GM18909 (cell line): ENCODE measurements around the gene NFATC2.

ENCODE experiments used
- ATAC-seq: cut with Tn5 transposase; IDR thresholded peaks from one replicate; pipeline ENCODE4 v1.9.1; 2021; ENCODE audit warnings: mild to moderate bottlenecking; ENCODE audit not compliant: unreplicated experiment, poor library complexity

Gene NFATC2

DNA sequence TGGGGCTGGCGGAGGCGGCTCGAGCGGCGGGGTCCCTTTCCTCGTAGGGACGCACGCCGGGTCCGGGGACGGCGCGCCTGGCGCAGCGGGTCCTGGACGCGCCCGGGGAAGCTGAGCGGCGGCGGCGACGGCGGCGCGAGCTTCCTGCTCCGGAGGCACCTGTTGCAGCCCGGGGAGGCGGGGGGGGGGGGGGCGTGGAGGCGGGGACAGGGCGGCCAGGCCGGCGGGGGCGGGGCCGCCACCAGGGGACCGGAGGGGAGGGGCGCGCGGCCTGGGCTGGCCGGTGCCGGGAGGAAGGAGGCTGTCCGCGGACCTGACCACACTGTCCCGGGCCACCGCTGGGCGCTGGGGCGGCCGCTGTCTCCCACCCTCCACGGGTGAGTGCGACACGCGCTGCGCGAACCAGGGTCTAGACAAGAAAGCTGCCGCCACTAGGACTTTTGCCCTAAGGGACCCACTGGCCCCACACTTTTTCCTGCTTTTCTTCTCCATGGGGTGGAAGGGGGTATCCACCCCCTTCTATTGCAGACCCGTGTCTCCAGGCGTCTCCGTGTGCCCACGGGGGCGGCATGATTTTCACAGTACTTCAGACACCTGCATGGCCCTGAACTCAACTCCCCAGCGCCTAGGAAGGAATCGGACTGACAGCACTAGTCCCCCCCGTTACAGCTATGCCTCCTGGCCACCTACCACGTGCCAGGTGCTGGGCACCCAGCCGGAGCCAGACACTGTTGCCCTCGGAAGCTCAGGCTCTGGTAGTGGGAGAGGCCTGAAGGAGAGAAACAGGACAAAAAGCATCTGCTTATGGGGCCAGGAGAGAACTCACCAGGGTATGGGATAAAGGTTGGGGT lies at the start of gene NFATC2:
NFATC2 (minus strand) TSS at position 149 of the 851 bp plus-strand sequence. CDS start 220 bp downstream, outside the sequence.
- peak; percentile 33 for ATAC-seq

DNA sequence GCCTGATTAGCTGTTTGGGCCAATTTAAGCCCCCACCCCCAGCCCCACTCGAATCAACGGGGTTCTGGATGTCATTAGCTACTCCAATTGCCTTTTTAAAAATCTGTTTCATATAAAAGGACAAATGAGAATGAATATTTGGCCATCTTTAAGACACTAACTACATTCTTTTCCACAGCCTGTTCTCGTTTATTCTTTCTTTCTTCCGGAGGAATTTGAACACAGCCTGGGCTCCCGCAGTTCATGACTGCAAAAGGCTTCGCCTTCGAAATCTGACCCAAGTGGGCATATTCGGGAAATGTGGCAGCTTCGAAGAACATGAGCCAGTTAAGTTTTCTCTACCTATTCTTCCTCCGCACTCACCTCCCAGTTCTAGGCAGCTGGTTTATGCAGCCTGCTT lies 49.4 kb upstream of the NFATC2 start:
- ATAC-seq, result no peak

DNA sequence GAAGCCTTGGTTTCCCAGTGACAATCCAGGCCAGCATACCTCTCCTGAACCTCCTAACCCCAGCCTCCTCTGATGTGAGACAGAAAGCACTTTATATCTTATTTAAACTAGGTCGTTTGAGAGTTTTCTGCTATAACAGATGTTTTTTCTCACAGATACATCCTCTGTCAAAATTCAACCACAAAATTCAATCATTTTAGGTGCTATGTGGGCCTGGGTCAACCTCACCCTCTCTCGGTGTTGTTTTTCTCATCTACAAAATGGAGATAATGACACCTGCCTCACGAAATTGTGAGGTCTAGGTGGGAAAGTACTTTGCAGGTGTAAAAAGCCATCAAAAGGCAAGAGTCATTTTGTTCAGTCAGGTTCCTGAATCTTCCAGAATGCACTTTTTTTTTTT lies 46.2 kb upstream of the NFATC2 start:
- no peak for ATAC-seq

DNA sequence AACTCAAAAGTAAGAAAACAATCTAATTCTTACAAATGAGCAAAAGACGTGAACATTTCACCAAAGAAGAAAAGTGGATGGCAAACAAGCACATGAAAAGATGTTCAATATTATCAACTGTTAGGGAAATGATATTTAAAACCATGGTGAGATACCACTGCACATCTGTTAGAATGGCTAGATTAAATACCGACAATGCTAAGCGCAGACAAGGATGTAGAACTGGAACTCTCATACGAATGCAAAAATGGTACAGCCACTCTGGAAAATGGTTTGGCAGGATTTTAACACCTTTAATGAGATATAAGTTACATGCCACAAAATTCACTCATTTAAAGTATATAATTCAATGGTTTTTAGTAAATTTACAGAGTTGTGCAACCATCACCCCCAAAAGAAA lies 44.6 kb upstream of the NFATC2 start:
- no peak for ATAC-seq

DNA sequence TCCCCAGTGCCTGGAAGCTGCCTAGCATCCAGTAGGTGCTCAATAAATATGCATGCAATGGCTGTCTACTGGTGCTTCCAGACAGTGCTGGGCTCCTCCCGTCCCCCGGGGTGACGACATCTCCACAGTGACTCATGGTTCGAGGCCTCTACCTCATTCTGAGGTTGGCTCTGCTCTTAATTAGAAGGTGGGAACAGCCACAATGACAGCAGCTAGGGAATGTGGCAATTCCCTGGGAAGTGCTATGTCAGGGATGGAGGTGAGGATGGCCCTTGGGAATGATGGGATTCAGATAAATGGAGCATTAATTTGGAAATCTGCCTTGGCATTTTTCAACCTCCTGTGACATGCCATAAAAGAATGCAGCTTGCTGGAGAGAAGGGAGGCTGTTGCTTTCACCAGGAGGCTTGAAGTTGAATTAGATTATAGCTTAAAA lies 43.5 kb upstream of the NFATC2 start:
- ATAC-seq, result no peak

DNA sequence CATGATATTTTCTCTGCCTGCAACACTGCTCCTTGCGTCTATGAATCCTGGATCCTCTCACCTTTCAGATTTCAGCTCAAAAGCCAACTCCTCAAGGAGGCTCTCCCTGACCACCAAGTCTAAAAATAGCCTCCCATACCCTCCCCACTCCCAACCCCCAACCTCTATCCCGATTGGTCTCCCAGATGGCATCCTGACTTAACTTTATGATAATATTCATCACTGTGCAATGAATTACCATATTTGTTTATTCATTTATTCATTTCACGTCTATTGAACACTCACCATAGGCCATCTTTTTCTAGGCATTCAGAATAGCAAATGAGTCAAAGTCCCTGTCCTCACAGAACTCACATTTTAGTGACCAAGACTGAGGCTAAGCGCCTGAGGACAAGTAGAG lies 42.6 kb upstream of the NFATC2 start:
- no peak for ATAC-seq

DNA sequence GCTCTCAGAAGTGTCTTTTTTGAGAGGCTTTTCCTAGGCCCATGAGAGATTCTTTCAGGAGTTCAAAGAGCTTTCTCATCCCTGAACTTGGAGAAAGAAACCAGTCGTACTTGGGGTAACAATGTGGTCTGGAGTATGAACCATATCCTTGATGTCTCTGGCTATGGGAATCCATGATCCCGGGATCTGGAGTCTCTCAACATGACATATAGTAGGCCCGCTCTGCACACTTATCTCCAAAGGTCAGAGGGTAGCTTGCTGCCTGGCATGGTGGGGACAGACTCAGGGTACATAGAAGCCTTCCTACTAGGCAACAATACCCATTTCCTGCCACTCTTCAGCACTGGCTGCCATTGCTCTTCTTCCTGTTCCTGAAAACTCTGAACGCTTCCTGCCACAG lies 42.2 kb upstream of the NFATC2 start:
- ATAC-seq, result no peak

DNA sequence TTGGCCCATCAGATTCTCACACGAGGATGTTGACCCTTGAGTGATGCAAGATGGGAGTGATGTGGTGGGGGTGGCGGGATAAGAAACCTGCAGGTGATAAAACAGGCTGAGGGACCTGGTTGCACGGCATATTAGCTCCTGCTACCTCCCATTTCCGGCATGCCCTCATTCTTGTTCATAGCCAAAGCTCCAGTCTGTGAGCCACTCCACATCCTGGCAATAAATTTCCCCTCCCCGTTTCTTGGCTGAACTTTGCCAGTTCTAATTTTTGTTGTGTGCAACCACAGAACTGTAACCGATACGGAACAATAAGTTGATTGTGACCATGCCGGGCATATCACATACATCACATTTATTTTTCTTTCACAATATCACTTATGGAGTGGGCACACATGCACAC lies 41.6 kb upstream of the NFATC2 start:
- no peak for ATAC-seq

DNA sequence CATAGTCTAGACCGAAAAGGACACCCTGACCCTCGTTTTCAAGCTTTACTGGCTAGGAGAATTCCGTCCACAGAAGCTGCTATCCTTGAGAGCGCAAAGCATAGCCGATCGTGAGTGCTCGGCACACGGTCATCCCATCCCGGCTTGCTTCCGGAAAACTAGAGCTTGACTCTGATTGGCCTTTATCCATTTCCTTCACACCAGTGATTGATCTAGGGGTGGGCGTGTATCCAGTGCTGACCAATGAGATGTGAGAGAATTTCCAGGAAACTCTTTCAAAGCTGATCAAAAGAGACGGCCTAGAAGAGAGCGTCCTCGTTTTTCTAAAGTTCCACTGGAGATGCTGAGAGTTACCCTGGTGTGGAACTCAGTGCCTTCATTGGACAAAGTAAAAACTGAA lies 41.0 kb upstream of the NFATC2 start:
- no peak for ATAC-seq

DNA sequence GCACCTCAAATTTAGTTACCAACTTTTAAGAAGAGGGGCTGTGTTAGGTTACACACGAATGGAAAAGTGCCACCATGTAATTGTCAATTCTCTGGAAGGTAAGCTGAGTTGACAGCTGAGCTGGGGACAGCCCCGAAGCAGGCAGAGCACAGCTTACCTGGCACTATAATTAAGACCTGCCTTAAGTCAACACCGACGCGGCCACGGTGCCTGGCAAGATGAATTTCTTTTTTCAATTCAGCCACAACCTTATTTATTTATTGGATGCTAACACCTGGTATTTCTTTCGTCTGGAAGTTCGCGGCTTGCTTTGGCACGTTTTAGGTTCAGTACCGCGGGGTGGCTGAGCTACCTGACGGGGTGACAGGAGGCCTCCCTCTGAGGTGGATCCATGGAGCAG lies 40.6 kb upstream of the NFATC2 start:
- ATAC-seq, result no peak

DNA sequence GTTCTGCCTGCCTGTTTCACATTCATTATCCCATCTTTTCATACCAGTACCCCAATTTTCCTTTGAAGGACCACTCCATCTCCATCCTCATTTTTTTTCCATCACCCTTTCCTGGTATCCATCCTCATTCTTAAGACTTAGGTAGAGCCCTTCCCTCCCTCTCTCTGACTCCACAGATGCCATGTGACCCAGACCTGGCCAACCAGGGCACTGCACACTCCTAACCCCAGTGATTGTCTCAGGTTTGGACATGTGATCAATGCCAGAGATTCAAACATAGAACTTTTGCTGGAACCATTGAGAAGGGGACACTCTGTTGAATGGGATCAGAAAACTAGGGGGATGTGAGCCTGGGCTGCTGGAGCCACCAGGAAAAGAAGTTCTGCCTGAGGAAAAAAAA lies 39.1 kb upstream of the NFATC2 start:
- no peak for ATAC-seq

DNA sequence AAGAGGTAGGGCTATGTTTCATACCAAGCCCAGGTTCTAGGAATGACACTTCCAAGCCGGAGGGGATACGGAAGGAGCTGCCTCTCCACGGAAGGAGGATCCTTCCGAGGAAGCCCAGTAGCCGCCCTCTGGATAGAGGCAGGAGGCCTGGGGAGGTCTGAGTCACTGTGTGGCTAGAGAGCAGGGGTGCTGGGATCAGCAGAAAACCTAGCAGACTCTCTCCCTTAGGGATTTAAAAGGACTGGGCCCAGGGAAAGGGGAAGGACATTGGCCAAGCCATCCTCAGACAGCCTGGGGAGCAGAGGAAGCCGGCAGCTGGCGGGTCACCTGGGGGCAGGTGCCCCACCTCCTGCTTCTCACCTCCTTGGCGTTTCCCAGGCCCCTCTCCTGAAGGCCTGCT lies 36.6 kb upstream of the NFATC2 start:
- no peak for ATAC-seq

DNA sequence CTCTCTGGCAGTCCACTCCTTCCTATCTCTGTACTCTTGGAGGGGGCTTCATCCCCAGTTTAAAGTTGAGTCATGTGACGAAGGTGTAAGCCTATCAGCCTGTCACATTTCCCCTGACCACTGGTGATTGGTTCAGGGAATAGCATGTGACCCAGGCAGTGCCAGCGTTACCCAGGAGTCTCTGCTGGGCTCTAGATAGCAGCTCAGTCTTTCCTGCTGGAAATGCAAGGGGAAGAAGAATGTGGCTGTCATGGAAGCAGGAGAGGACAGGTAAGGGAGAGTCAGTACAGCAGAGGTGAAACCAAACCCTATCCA lies 35.6 kb upstream of the NFATC2 start:
- no peak for ATAC-seq

DNA sequence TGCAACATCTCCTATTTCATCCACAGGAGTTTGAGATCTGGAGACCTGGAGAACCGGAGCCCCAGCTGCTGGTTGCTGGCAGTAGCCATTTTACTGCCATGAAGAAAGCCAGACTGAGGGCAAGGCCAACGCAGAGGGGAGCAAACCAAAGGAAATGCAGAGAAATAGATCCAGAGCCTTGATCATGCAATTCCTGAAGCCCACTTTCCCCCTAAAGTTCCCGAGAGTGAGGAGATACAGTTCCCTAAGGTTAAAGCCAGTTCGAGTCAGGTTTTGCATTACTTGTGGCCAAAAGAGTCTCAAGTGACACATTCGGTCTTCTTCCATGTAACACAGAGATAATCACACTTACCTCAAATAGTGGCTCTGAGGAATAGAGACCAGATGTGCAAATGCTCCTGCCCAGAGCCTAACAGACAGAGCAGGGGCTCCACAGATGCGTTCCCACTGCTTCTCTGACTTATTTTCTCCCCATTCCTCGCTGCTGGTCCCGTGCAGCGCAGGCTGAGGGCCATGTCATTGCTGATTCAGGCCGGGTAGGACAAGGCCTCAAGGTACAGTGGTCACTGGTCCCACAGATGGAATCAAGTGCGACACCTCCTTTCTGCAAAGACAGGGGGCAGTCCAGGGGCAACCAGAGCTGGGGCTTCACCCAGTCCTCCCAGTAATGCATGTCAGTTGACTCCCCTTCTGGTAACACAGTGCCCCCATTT lies 35.1 kb upstream of the NFATC2 start:
- ATAC-seq, result no peak

DNA sequence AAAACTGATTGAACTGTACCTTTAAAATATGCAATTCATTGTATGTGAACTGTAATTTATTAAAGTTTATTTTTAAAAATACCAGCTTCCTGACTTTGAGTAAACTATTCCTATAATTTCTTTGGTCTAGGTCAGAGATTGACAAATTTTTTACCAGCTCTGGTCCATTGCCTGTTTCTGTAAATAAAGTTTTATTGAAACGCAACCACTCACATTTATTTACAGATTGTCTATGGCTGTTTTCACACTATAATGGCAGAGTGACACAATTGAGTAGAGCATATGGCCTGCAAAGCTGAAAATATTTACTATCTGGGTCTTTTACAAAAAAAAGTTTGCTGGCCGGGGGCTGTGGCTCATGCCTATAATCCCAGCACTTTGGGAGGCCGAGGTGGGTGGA lies 33.0 kb upstream of the NFATC2 start:
- no peak for ATAC-seq

DNA sequence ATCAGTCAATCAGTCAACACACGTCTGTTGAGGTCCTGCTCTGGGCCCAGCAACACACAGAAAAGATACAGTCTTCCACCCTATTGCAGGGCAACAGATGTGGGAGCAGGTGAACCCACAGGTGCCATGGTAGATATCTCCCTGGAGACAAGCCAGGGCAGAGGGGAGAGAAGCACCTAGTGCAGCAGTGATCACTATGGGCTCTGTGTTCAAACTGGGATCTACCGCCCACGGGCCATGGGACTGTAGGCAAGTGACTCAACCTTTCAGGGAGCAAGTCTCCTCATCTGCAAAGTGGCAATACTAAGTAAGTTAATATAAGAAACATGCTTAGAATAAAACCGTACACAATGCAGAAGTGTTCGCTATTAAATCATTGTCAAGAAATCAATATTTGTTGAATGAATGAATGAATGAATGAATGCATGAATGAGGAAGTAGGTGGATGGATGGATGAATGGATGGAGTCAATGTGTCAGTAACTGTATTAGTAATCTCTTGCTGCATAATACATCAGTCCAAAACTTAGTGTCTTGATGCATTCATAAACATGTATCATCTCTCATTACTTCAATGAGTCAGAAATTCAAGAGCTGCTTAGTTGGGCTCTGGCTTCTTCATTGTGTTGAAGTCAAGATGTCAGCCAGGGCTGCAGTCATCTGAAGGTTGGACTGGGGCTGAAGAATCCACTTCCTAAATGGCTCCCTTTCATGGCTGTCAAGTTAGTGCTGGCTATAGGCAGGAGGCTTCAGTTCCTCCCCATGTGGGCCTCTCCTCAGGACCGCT lies 31.9 kb upstream of the NFATC2 start:
- no peak for ATAC-seq

DNA sequence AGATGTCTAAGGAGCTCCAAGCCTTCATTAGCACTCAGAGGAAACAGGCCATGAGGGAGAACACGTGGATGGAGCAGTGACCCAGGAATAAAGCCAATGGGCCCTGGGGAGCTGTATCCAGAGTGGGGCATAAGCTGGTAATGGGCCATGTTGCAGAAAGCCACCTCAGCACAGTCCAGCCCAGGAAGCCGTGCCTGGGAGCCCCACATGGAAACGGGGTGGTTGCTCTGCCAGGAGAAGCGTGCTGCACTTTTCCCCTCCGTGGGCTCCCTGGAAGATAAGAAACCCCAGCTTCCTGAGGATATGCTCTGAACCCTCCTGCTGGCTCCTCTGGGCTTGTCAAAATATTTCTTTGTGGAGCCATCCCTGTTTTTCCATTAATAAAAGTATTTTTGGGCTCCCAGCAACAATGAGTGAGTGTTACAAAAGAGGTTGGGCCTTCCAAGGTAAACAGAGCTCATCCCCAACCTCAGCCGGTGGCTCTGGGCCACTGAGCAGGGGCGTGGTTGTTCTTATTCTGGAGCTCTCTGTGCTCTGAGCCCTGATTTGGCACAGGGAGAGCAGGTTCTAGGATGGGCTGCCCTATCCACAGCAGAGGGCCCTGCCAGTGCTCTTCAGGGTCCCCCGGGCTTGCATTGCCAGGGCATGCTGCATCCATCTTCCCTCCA lies 31.2 kb upstream of the NFATC2 start:
- no peak for ATAC-seq

DNA sequence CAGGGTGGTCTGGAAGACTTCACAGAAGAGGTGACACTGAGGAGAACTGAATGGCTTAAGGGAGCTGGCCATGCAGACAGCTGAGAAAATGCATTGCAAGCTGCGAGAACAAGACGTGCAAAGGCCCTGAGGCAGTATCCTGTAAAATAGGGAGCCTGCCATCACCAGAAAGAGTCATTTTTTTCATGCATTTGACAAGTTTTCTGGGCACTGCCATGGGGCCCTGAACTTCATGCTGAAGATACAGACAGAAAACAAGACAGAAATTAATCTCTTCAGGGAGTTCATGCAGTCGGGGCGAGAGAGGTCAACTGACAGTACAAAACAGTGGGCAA lies 28.9 kb upstream of the NFATC2 start:
- ATAC-seq, result no peak

DNA sequence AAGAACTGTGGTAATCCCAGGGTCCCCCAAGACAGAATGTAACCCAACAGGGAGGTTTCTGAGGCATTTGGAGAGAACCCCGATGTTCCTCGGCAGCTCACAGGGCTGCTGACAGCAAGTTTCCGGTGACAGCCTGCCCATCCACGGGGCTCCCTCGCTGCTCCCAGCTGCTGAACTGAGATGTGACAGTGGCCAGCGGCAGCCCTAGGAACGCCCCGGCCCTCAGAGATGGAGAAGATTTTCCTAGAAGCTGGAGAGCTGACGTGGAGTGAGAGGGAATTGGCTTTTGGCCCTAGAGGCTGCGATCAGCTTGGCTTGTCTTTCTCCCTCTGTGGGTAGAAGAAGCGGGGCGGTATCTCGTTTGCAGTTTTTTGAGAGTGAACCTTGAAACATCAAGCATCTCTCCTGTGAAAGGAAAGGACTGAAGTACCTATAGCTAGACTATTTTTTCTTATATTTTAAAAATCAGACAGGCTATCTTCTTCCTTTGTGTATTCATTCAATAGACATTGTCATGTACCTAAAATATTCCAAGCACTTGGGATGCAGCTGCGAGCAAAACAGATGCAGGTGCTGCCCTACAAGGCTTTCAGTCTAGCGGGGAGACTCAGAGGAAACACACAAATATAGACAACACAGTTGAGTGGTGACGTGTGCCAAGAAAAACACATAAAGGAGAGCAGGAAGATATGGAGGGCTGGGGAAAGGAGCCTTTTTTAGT lies 28.4 kb upstream of the NFATC2 start:
- no peak for ATAC-seq
